Progenitor cell of endocrine pancreas (in vitro differentiated cells): ENCODE data around the gene ZNF74. TPM values are rescaled to one million over a fixed set of nuclear protein-coding genes. Genes with fewer than 3 reads are reported as not detected.

ENCODE experiments used
- DNase-seq: peaks from one replicate; pipeline ENCODE4 v3.0.0; 2021; ENCODE audit warnings: low spot score; ENCODE audit not compliant: unreplicated experiment
- H3K27ac Mint-ChIP-seq: 2 replicates; pipeline ENCODE4 v1.8.0; 2021; ENCODE audit warnings: mild to moderate bottlenecking, moderate library complexity, mixed read lengths
- H3K27me3 Mint-ChIP-seq: 2 replicates; pipeline ENCODE4 v1.8.0; 2021; ENCODE audit warnings: mixed read lengths
- H3K36me3 Mint-ChIP-seq: 2 replicates; pipeline ENCODE4 v1.8.0; 2022; ENCODE audit warnings: mixed read lengths; ENCODE audit not compliant: insufficient read depth
- H3K4me1 Mint-ChIP-seq: 2 replicates; pipeline ENCODE4 v1.8.0; 2021; ENCODE audit warnings: low read depth, mixed read lengths
- H3K4me3 Mint-ChIP-seq: 2 replicates; pipeline ENCODE4 v1.8.0; 2021; ENCODE audit warnings: low read depth, mild to moderate bottlenecking, moderate library complexity, mixed read lengths
- H3K9me3 Mint-ChIP-seq: 2 replicates; pipeline ENCODE4 v1.8.0; 2021; ENCODE audit warnings: low read depth, mixed read lengths
- CTCF ChIP-seq: fragments of 200-600 bp; sonication (generic); IDR thresholded peaks from one replicate; pipeline ENCODE4 v1.5.0; 2021; ENCODE audit warnings: antibody characterized with exemption, mild to moderate bottlenecking; ENCODE audit not compliant: unreplicated experiment
- total RNA-seq: library from RNA; stranded (reverse); gene quantifications from 2 replicates; pipeline ENCODE4 v1.2.1, GENCODE V29; 2021

ZNF74 gene
- total RNA-seq, 1 donor from 2014 or later: 52.1 TPM

- H3K4me3 Mint-ChIP-seq: peak overlapping the region; percentile 51
- TF ChIP-seq CTCF: no peak
- no peak overlapping the region for H3K27ac Mint-ChIP-seq
- H3K36me3 Mint-ChIP-seq: peaks cover 16% of the 10 kb centered on the region
- no peaks in the 10 kb centered on the region for H3K4me1 Mint-ChIP-seq
- peaks cover 49% of the 10 kb centered on the region for H3K27me3 Mint-ChIP-seq
- H3K9me3 Mint-ChIP-seq: no peaks in the 10 kb centered on the region
- DNase-seq: no peak
Measured at GRCh38 chr22:20431511-20432192, 37.7 kb downstream of the ZNF74 start.

- Mint-ChIP-seq H3K27me3 (peaks cover 54% of the 10 kb centered on the region), H3K27ac (no peak overlapping the region), H3K9me3 (no peaks in the 10 kb centered on the region), H3K4me3 (no peak overlapping the region), H3K4me1 (peaks cover 5% of the 10 kb centered on the region), H3K36me3 (peaks cover 12% of the 10 kb centered on the region)
- DNase-seq: no peak
- TF ChIP-seq CTCF: no peak
Measured at GRCh38 chr22:20432244-20432686, 38.3 kb downstream of the ZNF74 start.

- DNase-seq: no peak
- Mint-ChIP-seq H3K4me3 (no peak overlapping the region), H3K36me3 (peaks cover 9% of the 10 kb centered on the region), H3K27me3 (peaks cover 55% of the 10 kb centered on the region), H3K27ac (no peak overlapping the region), H3K4me1 (peaks cover 5% of the 10 kb centered on the region), H3K9me3 (no peaks in the 10 kb centered on the region)
- TF ChIP-seq CTCF: no peak
Measured at GRCh38 chr22:20433191-20433590, 39.2 kb downstream of the ZNF74 start.

GRCh38 chr22:20433686-20434241 lies 39.8 kb downstream of the ZNF74 start:
- Mint-ChIP-seq H3K36me3 (peaks cover 9% of the 10 kb centered on the region), H3K27me3 (peaks cover 59% of the 10 kb centered on the region), H3K9me3 (no peaks in the 10 kb centered on the region), H3K4me3 (peak overlapping the region; percentile 57), H3K4me1 (peaks cover 9% of the 10 kb centered on the region), H3K27ac (peak overlapping the region; percentile 90)
- DNase-seq: no peak
- no peak for TF ChIP-seq CTCF

GRCh38 chr22:20434264-20434751 lies 40.4 kb downstream of the ZNF74 start:
- Mint-ChIP-seq H3K36me3 (peaks cover 6% of the 10 kb centered on the region), H3K27me3 (peaks cover 55% of the 10 kb centered on the region), H3K4me1 (peaks cover 9% of the 10 kb centered on the region), H3K27ac (peak overlapping the region; percentile 90), H3K4me3 (peak overlapping the region; percentile 57), H3K9me3 (no peaks in the 10 kb centered on the region)
- no peak for TF ChIP-seq CTCF
- no peak for DNase-seq
